WTC11 (cell line): ENCODE results near the gene SLC7A4. TPM values are rescaled to one million over a fixed set of nuclear protein-coding genes. Genes with fewer than 3 reads are reported as not detected.
"Not testable (repeated sequence)": the region's sequence is repeated elsewhere in the genome, so short reads cannot be mapped to it uniquely, and the experiment has no call there.

Experiments
- ATAC-seq: fragments of 200-7000 bp; cut with Tn5 transposase; 2 replicates; pipeline ENCODE4 v1.10.0; 2021; ENCODE audit warnings: mild to moderate bottlenecking, moderate library complexity
- CTCF ChIA-PET: fragments of 300-600 bp; sonication (Branson Sonifier 250); formaldehyde crosslinking; loops from one replicate; lab custom pipeline; 2021; ENCODE audit warnings: antibody characterized with exemption; lab: Charles Lee
- POLR2A ChIA-PET: fragments of 350-600 bp; sonication (Branson Sonifier 250); formaldehyde crosslinking; loops from one replicate; lab custom pipeline; 2021; ENCODE audit warnings: antibody characterized with exemption; lab: Charles Lee
- DNase-seq: peaks from one replicate; pipeline ENCODE4 v3.0.0; 2021; ENCODE audit warnings: low spot score
- H3K27ac Mint-ChIP-seq: 2 replicates; pipeline ENCODE4 v1.8.0; 2021; ENCODE audit warnings: mixed read lengths
- H3K27me3 Mint-ChIP-seq: 2 replicates; pipeline ENCODE4 v1.8.0; 2021; ENCODE audit warnings: low read depth, mild to moderate bottlenecking, moderate library complexity, mixed read lengths
- H3K36me3 Mint-ChIP-seq: 2 replicates; pipeline ENCODE4 v1.8.0; 2021; ENCODE audit warnings: mixed read lengths
- H3K4me1 Mint-ChIP-seq: 2 replicates; pipeline ENCODE4 v1.8.0; 2022; ENCODE audit warnings: mixed read lengths
- H3K4me3 Mint-ChIP-seq: 2 replicates; pipeline ENCODE4 v1.8.0; 2021; ENCODE audit warnings: mild to moderate bottlenecking, moderate library complexity, mixed read lengths
- H3K9me3 Mint-ChIP-seq: 2 replicates; pipeline ENCODE4 v1.8.0; 2021; ENCODE audit warnings: mixed read lengths
- ATF1 ChIP-seq: sonication (generic); formaldehyde crosslinking; IDR thresholded peaks from 2 replicates; pipeline ENCODE4 v1.8.1; 2023; ENCODE audit warnings: mild to moderate bottlenecking, moderate library complexity, missing genetic modification reagents
- CREM ChIP-seq: sonication (generic); formaldehyde crosslinking; IDR thresholded peaks from 2 replicates; pipeline ENCODE4 v1.8.1; 2022; ENCODE audit warnings: mild to moderate bottlenecking, missing genetic modification reagents, moderate library complexity
- ERG ChIP-seq: fragments of 250-450 bp; sonication (Bioruptor Pico); IDR thresholded peaks from 2 replicates; pipeline ENCODE4 v1.8.0; 2021; ENCODE audit warnings: mild to moderate bottlenecking
- KAT7 ChIP-seq: sonication (generic); formaldehyde crosslinking; IDR thresholded peaks from 2 replicates; pipeline ENCODE4 v1.8.1; 2023; ENCODE audit warnings: missing genetic modification reagents, mild to moderate bottlenecking, borderline replicate concordance
- NR2C2 ChIP-seq: sonication (generic); formaldehyde crosslinking; IDR thresholded peaks from 2 replicates; pipeline ENCODE4 v1.8.0; 2022; ENCODE audit warnings: mild to moderate bottlenecking, missing genetic modification reagents
- OVOL2 ChIP-seq: fragments of 250-450 bp; sonication (Bioruptor Pico); IDR thresholded peaks from 2 replicates; pipeline ENCODE4 v1.9.0; 2021; ENCODE audit warnings: mild to moderate bottlenecking, borderline replicate concordance
- SP1 ChIP-seq: sonication (generic); formaldehyde crosslinking; conservative IDR thresholded peaks from 2 replicates; pipeline ENCODE4 v1.8.1; 2022; ENCODE audit warnings: missing genetic modification reagents
- TP53 ChIP-seq: sonication (generic); formaldehyde crosslinking; IDR thresholded peaks from 2 replicates; pipeline ENCODE4 v1.8.1; 2023; ENCODE audit warnings: mild to moderate bottlenecking, missing genetic modification reagents
- ZMAT4 ChIP-seq: fragments of 250-450 bp; sonication (Bioruptor Pico); IDR thresholded peaks from 2 replicates; pipeline ENCODE4 v1.9.0; 2021; ENCODE audit warnings: mild to moderate bottlenecking
- ZNF232 ChIP-seq: sonication (generic); formaldehyde crosslinking; IDR thresholded peaks from 2 replicates; pipeline ENCODE4 v1.8.0; 2022; ENCODE audit warnings: mild to moderate bottlenecking, missing genetic modification reagents
- total RNA-seq: library from RNA; stranded (reverse); gene quantifications from 3 replicates; pipeline ENCODE4 v1.2.3, GENCODE V29; 2021
- TF ChIP-seq, protein P1 (sequence below): fragments of 200-600 bp; IDR thresholded peaks from 2 replicates; pipeline ENCODE4 v1.8.0; 2022; ENCODE audit warnings: antibody characterized with exemption
- TF ChIP-seq, protein P2 (sequence below): sonication (generic); formaldehyde crosslinking; IDR thresholded peaks from 2 replicates; pipeline ENCODE4 v1.8.1; 2022; ENCODE audit warnings: missing genetic modification reagents, borderline replicate concordance
- TF ChIP-seq, protein P3 (sequence below): sonication (generic); formaldehyde crosslinking; IDR thresholded peaks from 2 replicates; pipeline ENCODE4 v1.8.1; 2022; ENCODE audit warnings: mild to moderate bottlenecking, moderate library complexity, missing genetic modification reagents
- TF ChIP-seq, protein P4 (sequence below): sonication (generic); formaldehyde crosslinking; IDR thresholded peaks from 2 replicates; pipeline ENCODE4 v1.8.0; 2022; ENCODE audit warnings: mild to moderate bottlenecking, missing genetic modification reagents

The SLC7A4 gene
- total RNA-seq, 1 experiment from 2014 or later, result 0.37 TPM

- CTCF ChIA-PET, result interaction anchor here (1.5 kb wide), 2 partner anchors 30 to 51 kb away, joined by 10 to 14 read pairs; no protein-coding TSS in a partner anchor
These were observed 18.9 kb upstream of the SLC7A4 start for GRCh38 chr22:21051145-21051830.

GRCh38 chr22:21048965-21049364 lies 16.6 kb upstream of the SLC7A4 start:
- H3K36me3 Mint-ChIP-seq, ATAC-seq, H3K27ac Mint-ChIP-seq, H3K9me3 Mint-ChIP-seq, DNase-seq, POLR2A ChIA-PET, CTCF ChIA-PET, H3K4me3 Mint-ChIP-seq: not testable (repeated sequence)
- peaks cover 12% of the 10 kb centered on the region for H3K27me3 Mint-ChIP-seq
- H3K4me1 Mint-ChIP-seq, result peaks cover 33% of the 10 kb centered on the region

More at GRCh38 chr22:21051145-21051830, 18.9 kb upstream of the SLC7A4 start:
- Mint-ChIP-seq H3K36me3 (no peaks in the 10 kb centered on the region), H3K4me3 (no peak overlapping the region), H3K27me3 (no peaks in the 10 kb centered on the region; the same call in 1 of the 2 replicates), H3K27ac (no peak overlapping the region; the same call in 1 of the 2 replicates), H3K9me3 (no peaks in the 10 kb centered on the region), H3K4me1 (peaks cover 35% of the 10 kb centered on the region)
- no peak; the same call in 1 of the 2 replicates for ATAC-seq
- POLR2A ChIA-PET, result interaction anchor here (1.4 kb wide), 1 partner anchor 70 kb away, joined by 3 read pairs; the partner anchor contains the start of gene LZTR1
- TF ChIP-seq, protein P1, sequence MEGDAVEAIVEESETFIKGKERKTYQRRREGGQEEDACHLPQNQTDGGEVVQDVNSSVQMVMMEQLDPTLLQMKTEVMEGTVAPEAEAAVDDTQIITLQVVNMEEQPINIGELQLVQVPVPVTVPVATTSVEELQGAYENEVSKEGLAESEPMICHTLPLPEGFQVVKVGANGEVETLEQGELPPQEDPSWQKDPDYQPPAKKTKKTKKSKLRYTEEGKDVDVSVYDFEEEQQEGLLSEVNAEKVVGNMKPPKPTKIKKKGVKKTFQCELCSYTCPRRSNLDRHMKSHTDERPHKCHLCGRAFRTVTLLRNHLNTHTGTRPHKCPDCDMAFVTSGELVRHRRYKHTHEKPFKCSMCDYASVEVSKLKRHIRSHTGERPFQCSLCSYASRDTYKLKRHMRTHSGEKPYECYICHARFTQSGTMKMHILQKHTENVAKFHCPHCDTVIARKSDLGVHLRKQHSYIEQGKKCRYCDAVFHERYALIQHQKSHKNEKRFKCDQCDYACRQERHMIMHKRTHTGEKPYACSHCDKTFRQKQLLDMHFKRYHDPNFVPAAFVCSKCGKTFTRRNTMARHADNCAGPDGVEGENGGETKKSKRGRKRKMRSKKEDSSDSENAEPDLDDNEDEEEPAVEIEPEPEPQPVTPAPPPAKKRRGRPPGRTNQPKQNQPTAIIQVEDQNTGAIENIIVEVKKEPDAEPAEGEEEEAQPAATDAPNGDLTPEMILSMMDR, result no peak
- TF ChIP-seq SP1 (CRISPR knock-in tag), result no peak
- no peak for TF ChIP-seq ZNF232 (CRISPR knock-in tag)
- no peak for TF ChIP-seq CREM (CRISPR knock-in tag)
- TF ChIP-seq, protein P2, sequence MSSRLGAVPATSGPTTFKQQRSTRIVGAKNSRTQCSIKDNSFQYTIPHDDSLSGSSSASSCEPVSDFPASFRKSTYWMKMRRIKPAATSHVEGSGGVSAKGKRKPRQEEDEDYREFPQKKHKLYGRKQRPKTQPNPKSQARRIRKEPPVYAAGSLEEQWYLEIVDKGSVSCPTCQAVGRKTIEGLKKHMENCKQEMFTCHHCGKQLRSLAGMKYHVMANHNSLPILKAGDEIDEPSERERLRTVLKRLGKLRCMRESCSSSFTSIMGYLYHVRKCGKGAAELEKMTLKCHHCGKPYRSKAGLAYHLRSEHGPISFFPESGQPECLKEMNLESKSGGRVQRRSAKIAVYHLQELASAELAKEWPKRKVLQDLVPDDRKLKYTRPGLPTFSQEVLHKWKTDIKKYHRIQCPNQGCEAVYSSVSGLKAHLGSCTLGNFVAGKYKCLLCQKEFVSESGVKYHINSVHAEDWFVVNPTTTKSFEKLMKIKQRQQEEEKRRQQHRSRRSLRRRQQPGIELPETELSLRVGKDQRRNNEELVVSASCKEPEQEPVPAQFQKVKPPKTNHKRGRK, result no peak
- TF ChIP-seq ZMAT4, result no peak
- TF ChIP-seq OVOL2 (CRISPR knock-in tag), result no peak
- no peak for TF ChIP-seq ATF1 (CRISPR knock-in tag)
- TF ChIP-seq KAT7, result no peak
- TF ChIP-seq, protein P3, sequence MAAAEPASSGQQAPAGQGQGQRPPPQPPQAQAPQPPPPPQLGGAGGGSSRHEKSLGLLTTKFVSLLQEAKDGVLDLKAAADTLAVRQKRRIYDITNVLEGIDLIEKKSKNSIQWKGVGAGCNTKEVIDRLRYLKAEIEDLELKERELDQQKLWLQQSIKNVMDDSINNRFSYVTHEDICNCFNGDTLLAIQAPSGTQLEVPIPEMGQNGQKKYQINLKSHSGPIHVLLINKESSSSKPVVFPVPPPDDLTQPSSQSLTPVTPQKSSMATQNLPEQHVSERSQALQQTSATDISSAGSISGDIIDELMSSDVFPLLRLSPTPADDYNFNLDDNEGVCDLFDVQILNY, result no peak
- TF ChIP-seq TP53, result no peak
- no peak for TF ChIP-seq NR2C2 (CRISPR knock-in tag)
- TF ChIP-seq, protein P4, sequence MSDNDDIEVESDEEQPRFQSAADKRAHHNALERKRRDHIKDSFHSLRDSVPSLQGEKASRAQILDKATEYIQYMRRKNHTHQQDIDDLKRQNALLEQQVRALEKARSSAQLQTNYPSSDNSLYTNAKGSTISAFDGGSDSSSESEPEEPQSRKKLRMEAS, result no peak
- no peak for TF ChIP-seq ERG (CRISPR knock-in tag)
- no peak for DNase-seq

GRCh38 chr22:21048448-21048847 lies 16.1 kb upstream of the SLC7A4 start:
- H3K27ac Mint-ChIP-seq, DNase-seq, H3K9me3 Mint-ChIP-seq, ATAC-seq, H3K4me3 Mint-ChIP-seq, POLR2A ChIA-PET, H3K36me3 Mint-ChIP-seq: not testable (repeated sequence)
- Mint-ChIP-seq H3K4me1 (peaks cover 33% of the 10 kb centered on the region), H3K27me3 (peaks cover 16% of the 10 kb centered on the region)
- CTCF ChIA-PET, result interaction anchor here (1.1 to 3.7 kb wide), 2 partner anchors 27 to 55 kb away, joined by 3 to 15 read pairs; no protein-coding TSS in a partner anchor
